Activated T-cell treated with anti-CD3 and anti-CD28 coated beads for 24 hours (primary cell): ENCODE measurements around the gene NRXN3.

Experiments
- DNase-seq: peaks from one replicate; pipeline ENCODE4 v3.0.0-alpha.2; 2020; ENCODE audit warnings: low read depth

The NRXN3 gene

GRCh38 chr14:78242086-78242485 lies 71.9 kb downstream of the NRXN3 start:
- DNase-seq, result no peak

GRCh38 chr14:78243187-78243586 lies 73.0 kb downstream of the NRXN3 start:
- DNase-seq, result no peak

GRCh38 chr14:78245238-78245637 lies 75.1 kb downstream of the NRXN3 start:
- DNase-seq, result no peak

GRCh38 chr14:78248501-78249090 lies 78.4 kb downstream of the NRXN3 start:
- DNase-seq, result no peak

GRCh38 chr14:78251308-78251707 lies 81.1 kb downstream of the NRXN3 start:
- DNase-seq, result no peak

- no peak for DNase-seq
Measured at GRCh38 chr14:78253986-78254385, 83.8 kb downstream of the NRXN3 start.

GRCh38 chr14:78254911-78255461 lies 84.8 kb downstream of the NRXN3 start:
- DNase-seq, result peak; percentile 3

GRCh38 chr14:78259831-78260230 lies 89.7 kb downstream of the NRXN3 start:
- DNase-seq, result no peak

- no peak for DNase-seq
Measured at GRCh38 chr14:78278464-78279250, 108.5 kb downstream of the NRXN3 start.

- no peak for DNase-seq
Measured at GRCh38 chr14:78282437-78282836, 112.3 kb downstream of the NRXN3 start.

GRCh38 chr14:78286210-78286609 lies 116.0 kb downstream of the NRXN3 start:
- DNase-seq, result no peak

- no peak for DNase-seq
Measured at GRCh38 chr14:78292003-78292402, 121.8 kb downstream of the NRXN3 start.

GRCh38 chr14:78297858-78298257 lies 127.7 kb downstream of the NRXN3 start:
- DNase-seq, result no peak

GRCh38 chr14:78298298-78298697 lies 128.1 kb downstream of the NRXN3 start:
- DNase-seq, result no peak

GRCh38 chr14:78302841-78303240 lies 132.7 kb downstream of the NRXN3 start:
- no peak for DNase-seq

- no peak for DNase-seq
Measured at GRCh38 chr14:78307671-78308070, 137.5 kb downstream of the NRXN3 start.

- no peak for DNase-seq
Measured at GRCh38 chr14:78308079-78308478, 137.9 kb downstream of the NRXN3 start.

- no peak for DNase-seq
Measured at GRCh38 chr14:78310272-78310671, 140.1 kb downstream of the NRXN3 start.

GRCh38 chr14:78313499-78313898 lies 143.3 kb downstream of the NRXN3 start:
- no peak for DNase-seq

GRCh38 chr14:78314484-78314883 lies 144.3 kb downstream of the NRXN3 start:
- no peak for DNase-seq

GRCh38 chr14:78316052-78316451 lies 145.9 kb downstream of the NRXN3 start:
- DNase-seq, result no peak

GRCh38 chr14:78316786-78317185 lies 146.6 kb downstream of the NRXN3 start:
- no peak for DNase-seq

- DNase-seq, result no peak
Measured at GRCh38 chr14:78319406-78319805, 149.2 kb downstream of the NRXN3 start.
